Left ventricle myocardium inferior (tissue), 1 donor: ENCODE data around the gene RIMKLB. TPM values are rescaled to one million over a fixed set of nuclear protein-coding genes. Genes with fewer than 3 reads are reported as not detected.

ENCODE experiments used
- DNase-seq: peaks from one replicate; pipeline ENCODE4 v3.0.0-alpha.2; 2020
- H3K27ac ChIP-seq: fragments of 200-600 bp; replicated peaks from 2 replicates; pipeline ENCODE4 v1.8.0; 2021
- H3K27me3 ChIP-seq: fragments of 200-600 bp; 2 replicates; pipeline ENCODE4 v1.8.0; 2021; ENCODE audit warnings: low read depth
- H3K36me3 ChIP-seq: fragments of 200-600 bp; 2 replicates; pipeline ENCODE4 v1.8.0; 2021
- H3K4me1 ChIP-seq: fragments of 200-600 bp; 2 replicates; pipeline ENCODE4 v1.8.0; 2021
- H3K4me3 ChIP-seq: fragments of 200-600 bp; 2 replicates; pipeline ENCODE4 v1.8.0; 2021; ENCODE audit warnings: mild to moderate bottlenecking, moderate library complexity
- H3K9me3 ChIP-seq: fragments of 200-600 bp; replicated peaks from 2 replicates; pipeline ENCODE4 v1.8.0; 2021
- CTCF ChIP-seq: fragments of 200-600 bp; IDR thresholded peaks from 2 replicates; pipeline ENCODE4 v1.8.0; 2021; ENCODE audit warnings: antibody characterized with exemption, mild to moderate bottlenecking, borderline replicate concordance
- intact Hi-C: fragments of 100-400 bp; cut with micrococcal nuclease; formaldehyde crosslinking; loops from one replicate; pipeline ENCODE4 v1.11.0; 2022
- total RNA-seq: library from RNA; stranded (reverse); fragmentation: NEBNext Ultra II Directional; extraction: Animal tissue kit (Norgen Biotek cat#: 25700); gene quantifications from one replicate; pipeline ENCODE4 v1.2.1, GENCODE V29; 2021
- donor health status: DM: no; HTN: yes; CAD: no; lungs with severe emphysema.

Gene RIMKLB
- total RNA-seq, 1 donor from 2014 or later: 14.0 TPM

DNA sequence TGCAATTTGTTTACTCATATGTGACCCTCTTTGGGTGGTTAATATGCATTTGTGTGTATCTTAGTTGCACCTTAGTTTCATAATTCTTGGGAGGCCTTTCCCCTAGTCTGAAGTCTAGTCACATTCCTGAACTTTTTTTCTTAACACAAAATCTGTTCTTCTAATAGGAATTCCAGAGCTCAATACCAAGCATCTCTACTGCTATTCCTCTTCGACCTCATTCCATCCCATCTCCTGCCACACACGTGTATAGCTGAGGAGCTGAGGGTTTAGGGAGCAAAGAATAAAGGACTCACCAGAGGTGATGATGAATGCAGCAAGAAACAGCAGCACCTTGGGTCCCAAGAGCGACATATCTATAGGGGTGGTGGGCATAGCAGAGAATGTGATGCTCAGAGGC, 36.0 kb upstream of the RIMKLB start:
- Histone ChIP-seq H3K36me3 (no peaks in the 10 kb centered on the region), H3K4me3 (peak overlapping the region; percentile 55), H3K27me3 (peaks cover 8% of the 10 kb centered on the region), H3K27ac (peak overlapping the region; percentile 68), H3K9me3 (peaks cover 6% of the 10 kb centered on the region), H3K4me1 (peaks cover 5% of the 10 kb centered on the region)
- DNase-seq: no peak
- intact Hi-C loops: loop anchor here (10.0 kb wide), 1 partner anchor 233 kb away; no protein-coding TSS in a partner anchor
- no peak for TF ChIP-seq CTCF

DNA sequence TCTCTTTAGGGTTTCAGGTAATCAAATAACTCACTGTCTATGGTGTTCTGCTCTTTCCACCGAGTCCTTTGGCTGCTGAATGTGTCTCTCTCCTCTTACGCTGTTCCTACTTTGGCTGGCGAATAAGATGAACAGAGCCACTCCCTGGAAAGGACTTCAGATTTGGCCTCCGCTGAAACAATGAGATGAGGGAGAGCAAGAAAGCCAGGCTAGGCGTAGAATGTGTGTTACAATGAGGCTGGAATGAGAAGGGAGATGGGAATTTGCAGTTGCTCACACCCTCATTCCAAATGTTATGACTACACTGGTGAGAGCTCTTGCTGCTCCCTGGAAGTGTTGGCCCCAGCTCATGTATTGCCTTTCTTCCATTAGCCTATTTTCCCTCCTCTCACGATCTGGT, 35.2 kb upstream of the RIMKLB start, which contains the start of gene MFAP5:
TSS of gene MFAP5 (minus strand) at position 234 of the 400 bp plus-strand sequence. CDS start 722 bp downstream, outside the sequence.
- intact Hi-C loops: loop anchor here (10.0 kb wide), 1 partner anchor 232 kb away; no protein-coding TSS in a partner anchor
- Histone ChIP-seq H3K36me3 (no peaks in the 10 kb centered on the region), H3K27me3 (peaks cover 8% of the 10 kb centered on the region), H3K4me1 (peaks cover 5% of the 10 kb centered on the region), H3K9me3 (peaks cover 3% of the 10 kb centered on the region), H3K27ac (peak within 1 kb of the TSS; percentile 68), H3K4me3 (peak within 1 kb of the TSS; percentile 55)
- DNase-seq: no peak
- no peak for TF ChIP-seq CTCF

GRCh38 chr12:8664228-8664913, 33.4 kb upstream of the RIMKLB start:
- H3K27ac ChIP-seq: peak overlapping the region; percentile 68
- TF ChIP-seq CTCF: no peak
- no peaks in the 10 kb centered on the region for H3K36me3 ChIP-seq
- H3K4me3 ChIP-seq: no peak overlapping the region
- H3K9me3 ChIP-seq: no peaks in the 10 kb centered on the region
- peaks cover 8% of the 10 kb centered on the region for H3K27me3 ChIP-seq
- intact Hi-C loops: loop anchor here (10.0 kb wide), 1 partner anchor 230 kb away; no protein-coding TSS in a partner anchor
- DNase-seq: peak; percentile 84
- H3K4me1 ChIP-seq: peaks cover 11% of the 10 kb centered on the region

DNA sequence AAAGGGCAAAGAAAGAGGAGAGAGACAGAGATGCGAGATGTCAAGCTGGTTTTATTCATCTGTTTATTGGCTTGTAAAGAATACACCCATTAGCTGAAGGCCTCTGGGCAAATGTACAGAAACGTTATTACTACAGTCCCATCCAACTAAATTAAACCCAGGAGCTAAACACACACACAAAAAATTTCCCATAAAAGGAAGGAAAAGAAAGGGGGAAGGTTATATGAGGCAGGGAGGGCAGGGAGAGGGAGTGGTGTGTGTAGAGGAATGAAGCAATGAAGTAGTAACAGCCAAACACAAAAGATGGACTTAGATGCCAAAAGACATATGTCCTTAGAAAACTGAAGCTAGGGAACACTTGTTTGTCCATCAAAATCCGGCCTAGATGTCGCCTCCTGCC, 32.0 kb upstream of the RIMKLB start:
- H3K27ac ChIP-seq: peak overlapping the region; percentile 68
- no peaks in the 10 kb centered on the region for H3K9me3 ChIP-seq
- no peaks in the 10 kb centered on the region for H3K36me3 ChIP-seq
- H3K4me3 ChIP-seq: no peak overlapping the region
- TF ChIP-seq CTCF: no peak
- H3K27me3 ChIP-seq: peaks cover 8% of the 10 kb centered on the region
- intact Hi-C loops: loop anchor here (10.0 kb wide), 1 partner anchor 229 kb away; no protein-coding TSS in a partner anchor
- DNase-seq: no peak
- H3K4me1 ChIP-seq: peaks cover 11% of the 10 kb centered on the region

- TF ChIP-seq CTCF: no peak
- no peak overlapping the region for H3K4me3 ChIP-seq
- H3K27me3 ChIP-seq: peaks cover 8% of the 10 kb centered on the region
- no peaks in the 10 kb centered on the region for H3K9me3 ChIP-seq
- no peak overlapping the region for H3K27ac ChIP-seq
- intact Hi-C loops: loop anchor here (10.0 kb wide), 1 partner anchor 228 kb away; no protein-coding TSS in a partner anchor
- H3K4me1 ChIP-seq: peaks cover 11% of the 10 kb centered on the region
- no peaks in the 10 kb centered on the region for H3K36me3 ChIP-seq
- no peak for DNase-seq
These were observed 30.5 kb upstream of the RIMKLB start for GRCh38 chr12:8667270-8667669.
